Stimulated activated CD4-positive, alpha-beta T cell treated with anti-CD3 and anti-CD28 coated beads, TNF-alpha, amount 100 ng/mL, for 4 hours (primary cell): ENCODE results near the gene PUS7.
A peak's percentile ranks its signal among the peaks of the same experiment; 100 is the strongest.
"Not testable (repeated sequence)": the region's sequence is repeated elsewhere in the genome, so short reads cannot be mapped to it uniquely, and the experiment has no call there.

Experiments used
- DNase-seq, 3 experiments: peaks; one replicate each; pipeline ENCODE4 v3.0.0-alpha.2; 2020; ENCODE audit warnings: low read depth in 3 of 3

Gene PUS7, protein sequence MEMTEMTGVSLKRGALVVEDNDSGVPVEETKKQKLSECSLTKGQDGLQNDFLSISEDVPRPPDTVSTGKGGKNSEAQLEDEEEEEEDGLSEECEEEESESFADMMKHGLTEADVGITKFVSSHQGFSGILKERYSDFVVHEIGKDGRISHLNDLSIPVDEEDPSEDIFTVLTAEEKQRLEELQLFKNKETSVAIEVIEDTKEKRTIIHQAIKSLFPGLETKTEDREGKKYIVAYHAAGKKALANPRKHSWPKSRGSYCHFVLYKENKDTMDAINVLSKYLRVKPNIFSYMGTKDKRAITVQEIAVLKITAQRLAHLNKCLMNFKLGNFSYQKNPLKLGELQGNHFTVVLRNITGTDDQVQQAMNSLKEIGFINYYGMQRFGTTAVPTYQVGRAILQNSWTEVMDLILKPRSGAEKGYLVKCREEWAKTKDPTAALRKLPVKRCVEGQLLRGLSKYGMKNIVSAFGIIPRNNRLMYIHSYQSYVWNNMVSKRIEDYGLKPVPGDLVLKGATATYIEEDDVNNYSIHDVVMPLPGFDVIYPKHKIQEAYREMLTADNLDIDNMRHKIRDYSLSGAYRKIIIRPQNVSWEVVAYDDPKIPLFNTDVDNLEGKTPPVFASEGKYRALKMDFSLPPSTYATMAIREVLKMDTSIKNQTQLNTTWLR

DNA sequence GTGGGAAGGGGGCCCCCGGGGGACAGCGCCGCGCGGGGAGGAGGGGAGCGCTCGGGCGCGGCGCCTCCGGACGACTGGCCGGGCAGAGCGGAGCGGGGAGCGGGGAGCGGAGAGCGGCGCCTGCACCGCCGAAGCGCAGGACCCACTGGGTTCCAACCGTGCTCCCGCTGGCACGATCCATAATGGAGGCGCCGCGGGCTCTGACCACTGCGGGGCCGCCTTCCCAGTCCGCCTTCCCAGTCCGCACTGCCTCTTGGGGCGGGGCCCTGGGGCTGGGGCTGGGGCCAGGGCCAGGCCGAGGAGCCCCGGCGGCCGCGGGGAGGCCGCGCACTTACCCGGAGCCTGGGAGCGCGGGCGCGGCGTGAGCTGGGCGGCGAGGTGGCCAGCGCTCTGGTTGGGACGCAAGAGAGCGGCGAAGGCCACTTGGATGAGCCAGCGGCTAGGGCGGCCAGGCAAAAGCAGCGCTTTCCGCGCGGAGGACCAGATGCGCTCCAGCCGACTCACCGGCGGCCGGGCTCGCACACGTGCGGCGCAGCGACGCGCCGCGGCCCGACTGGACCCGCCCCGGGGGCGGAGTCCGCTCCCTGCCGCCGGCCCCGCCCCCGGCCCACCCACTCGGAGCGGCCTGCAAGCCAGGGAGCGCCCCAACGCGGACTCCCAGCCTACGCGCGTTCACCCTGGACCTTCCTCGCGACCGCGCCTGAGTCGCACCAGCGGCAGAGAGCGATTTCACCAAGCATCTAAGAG lies at the start of gene PUS7:
Gene PUS7 (minus strand): TSS at position 555 of the 747 bp plus-strand sequence. CDS start 13,759 bp downstream, outside the sequence.
- peak; percentile 65 to 75 (median 74) for DNase-seq

DNA sequence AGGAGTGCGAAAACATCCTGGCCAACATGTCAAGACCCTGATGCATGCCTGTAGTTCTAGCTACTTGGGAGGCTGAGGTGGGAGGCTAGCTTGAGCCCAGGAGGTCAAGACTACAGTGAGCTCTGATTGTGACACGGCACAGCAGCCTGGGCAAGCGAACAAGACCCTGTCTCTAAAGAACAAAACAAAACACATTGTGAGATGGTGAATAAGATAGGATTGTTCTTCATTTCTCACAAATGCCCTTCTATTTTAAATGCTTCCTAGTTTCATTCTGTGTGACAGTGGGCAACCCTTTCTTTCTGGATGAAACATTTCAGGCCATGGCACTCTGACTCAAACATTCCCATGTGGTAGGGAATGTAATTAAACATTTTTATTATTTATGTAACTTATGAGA lies 45.8 kb upstream of the PUS7 start:
- no peak for DNase-seq

DNA sequence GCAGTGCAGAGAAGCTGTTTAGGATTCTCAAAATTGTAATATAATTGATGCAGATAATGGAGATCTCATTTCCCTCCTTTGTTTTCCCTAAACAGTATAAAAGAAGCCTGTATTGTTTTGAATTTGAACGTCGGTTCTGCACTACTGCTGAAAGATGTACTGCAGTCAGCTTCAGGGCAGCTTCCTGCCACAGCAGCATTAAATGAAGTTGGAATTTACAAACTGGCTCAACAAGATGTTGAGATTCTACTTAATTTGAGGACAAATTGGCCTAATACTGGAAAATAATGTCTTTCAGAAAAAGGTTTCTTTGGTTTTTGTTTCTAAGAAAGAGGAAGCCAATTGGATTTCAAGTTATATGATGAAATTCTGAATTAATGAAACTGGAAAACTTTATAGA lies 45.0 kb upstream of the PUS7 start:
- DNase-seq: no peak

DNA sequence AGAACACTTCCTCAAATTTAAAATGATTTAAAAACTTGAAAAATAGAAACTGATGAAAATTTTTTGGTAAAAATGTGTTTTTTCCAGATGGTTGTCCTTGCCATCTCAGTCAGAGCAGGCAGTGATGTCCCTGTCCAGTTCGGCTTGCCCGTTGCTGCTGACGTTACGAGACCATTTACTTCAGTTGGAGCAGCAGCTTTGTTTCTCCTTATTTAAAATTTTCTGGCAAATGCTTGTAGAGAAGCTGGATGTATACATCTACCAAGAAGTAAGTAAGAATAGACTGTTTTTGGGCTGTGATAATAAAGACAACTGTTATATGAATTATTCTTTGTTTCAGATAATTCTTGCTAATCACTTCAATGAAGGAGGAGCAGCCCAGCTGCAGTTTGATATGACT lies 43.1 kb upstream of the PUS7 start:
- no peak for DNase-seq

DNA sequence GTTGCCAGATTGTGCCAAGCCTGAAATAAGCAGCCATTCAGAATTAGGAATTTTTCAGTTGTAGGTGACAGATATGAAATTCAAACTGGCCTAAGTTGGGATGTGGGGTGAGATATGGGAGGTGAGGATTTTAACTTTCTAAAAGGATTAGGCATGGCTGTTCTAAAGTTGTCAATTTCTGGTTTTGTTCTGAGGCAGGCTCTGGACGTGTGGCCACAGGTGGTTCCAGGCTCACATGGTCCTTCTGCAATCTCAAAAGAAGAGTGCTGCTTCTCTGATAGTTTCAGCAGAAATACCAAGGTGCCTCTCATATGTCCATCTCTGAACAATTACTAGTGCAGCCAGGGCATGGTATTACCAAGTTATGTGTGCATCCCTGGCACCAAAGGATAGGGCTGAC lies 37.9 kb upstream of the PUS7 start:
- DNase-seq: no peak

DNA sequence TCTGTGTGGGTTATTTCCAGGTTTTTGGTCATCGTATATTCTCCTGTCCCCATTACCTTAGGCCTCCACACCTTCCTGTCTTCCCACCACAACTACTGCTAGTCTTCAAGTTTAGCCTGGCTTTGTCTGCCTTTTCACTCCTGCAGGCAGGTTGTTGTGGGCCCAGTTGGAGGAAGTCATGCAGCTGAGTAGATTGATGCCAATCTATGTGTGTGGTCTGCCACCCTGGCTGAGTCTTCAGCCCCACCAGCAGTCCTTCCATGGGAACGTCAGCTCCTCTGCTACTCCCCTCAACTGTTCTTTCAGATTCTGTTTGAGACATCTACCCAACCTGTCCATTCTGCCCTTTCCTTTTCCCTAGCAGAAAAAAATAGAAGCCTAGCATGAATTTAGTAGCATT lies 16.3 kb upstream of the PUS7 start:
- DNase-seq: no peak

DNA sequence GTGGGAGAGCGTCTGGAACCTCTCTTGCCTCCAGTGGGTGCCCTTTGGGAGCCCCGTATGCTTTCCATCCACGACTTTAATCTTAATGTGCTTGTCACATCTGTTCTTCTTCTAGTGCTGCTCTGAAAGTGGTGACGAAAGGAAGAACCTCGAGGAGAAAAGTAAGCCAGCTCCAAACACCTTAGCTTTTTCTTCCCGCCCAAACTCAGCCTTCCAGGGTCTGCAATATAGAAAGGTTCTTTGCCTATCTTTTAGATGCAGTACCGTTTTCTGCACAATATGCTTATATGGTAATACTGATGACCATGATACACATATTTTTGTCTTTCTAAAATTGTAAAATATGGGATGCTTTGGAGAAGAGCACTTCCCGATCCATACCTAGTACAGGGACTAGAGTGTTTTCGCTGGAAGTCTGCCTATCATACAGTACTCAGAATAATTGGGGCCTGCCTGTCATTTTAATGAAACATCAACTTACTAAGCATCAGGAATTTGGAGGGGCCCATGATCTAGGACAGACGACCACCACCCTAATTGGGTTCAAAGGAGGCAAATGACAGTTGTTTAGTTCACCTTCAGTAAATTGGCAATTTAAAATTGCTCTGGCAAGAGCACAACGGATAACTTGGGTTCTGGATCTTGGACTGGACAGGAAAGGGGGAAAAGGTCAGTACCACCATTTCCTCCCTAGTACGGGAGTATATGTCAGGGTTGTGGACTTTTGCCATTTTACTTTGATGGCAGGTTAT lies 10.8 kb upstream of the PUS7 start:
- no peak for DNase-seq

DNA sequence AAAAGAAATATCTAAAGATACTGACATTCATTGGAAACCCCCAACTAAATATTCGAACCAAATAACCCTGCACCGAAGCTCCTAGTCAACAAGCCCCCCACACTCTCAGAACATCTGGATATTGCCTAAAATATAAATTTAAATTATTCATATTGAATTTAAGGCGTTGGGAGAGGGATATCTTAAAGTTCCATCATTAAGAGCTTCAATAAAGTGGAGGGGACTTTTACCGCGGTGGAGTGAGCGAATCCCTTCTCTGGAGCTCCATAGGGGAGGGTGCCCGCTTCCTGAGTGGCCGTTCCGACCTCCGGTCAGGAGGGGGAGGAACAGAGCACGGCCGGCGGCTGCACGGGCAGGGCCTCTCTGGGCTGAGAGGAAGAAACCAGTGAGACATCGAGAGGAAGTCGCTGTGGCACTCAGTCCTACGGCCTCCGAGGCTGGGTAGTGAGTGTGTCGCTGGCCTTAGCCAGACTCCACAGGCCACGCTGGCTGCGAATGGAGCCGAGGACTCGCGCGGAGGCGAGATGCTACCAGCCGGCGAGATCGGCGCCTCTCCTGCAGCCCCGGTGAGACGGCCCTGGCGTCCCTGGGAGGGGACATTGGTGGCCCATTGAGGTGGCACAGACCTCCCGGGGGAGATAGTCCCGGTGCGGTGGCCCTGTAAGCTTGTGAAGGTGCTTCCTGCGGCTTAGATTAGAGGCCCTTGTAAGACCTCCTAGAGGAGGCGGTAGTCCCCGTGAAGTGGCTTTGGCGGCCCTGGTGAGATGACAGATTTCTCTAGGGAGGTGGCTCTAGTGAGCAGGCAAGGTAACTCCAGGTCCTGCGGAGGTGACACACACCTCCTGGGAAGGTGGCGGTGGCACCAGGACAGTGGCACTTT lies 10.0 kb upstream of the PUS7 start, which contains the start of gene RINT1:
Gene RINT1 (plus strand): TSS at position 410 of the 880 bp plus-strand sequence. CDS start 115 bp downstream, at position 525.
- peak; percentile 69 to 81 (median 81) for DNase-seq

DNA sequence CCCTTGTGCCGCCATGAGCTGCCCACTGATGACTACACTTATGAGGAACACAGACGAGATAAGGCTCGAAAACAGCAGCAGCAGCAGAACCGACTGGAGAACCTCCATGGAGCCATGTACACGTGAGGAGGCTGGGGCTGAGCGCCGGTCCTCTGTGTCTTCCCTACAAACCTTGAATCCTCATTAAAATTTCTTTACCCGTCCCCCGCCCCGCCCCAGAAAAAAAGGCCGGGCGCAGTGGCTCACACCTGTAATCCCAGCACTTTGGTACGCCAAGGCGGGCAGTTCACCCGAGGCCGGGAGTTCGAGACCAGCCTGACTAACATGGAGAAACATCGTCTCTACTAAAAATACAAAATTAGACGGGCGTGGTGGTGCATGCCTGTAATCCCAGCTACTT lies 8.5 kb upstream of the PUS7 start:
- DNase-seq: no peak

DNA sequence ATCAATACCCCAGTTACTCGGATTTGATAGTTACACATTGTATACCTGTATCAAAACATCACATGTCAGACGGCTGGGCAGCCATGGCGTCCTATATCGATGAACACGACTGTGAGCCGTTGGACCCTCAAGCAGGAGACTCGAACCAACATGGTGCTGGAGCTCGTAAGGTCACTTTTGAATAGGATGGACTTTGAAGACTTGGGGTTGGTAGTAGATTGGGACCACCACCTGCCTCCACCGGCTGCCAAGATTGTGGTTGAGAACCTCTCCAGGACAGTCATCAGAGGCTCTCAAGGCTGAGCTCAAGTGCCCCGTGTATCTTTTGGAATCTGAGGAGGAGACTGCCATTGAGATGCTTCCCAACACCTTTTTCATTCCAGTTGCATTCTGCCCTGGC lies 8.1 kb upstream of the PUS7 start:
- no peak for DNase-seq

DNA sequence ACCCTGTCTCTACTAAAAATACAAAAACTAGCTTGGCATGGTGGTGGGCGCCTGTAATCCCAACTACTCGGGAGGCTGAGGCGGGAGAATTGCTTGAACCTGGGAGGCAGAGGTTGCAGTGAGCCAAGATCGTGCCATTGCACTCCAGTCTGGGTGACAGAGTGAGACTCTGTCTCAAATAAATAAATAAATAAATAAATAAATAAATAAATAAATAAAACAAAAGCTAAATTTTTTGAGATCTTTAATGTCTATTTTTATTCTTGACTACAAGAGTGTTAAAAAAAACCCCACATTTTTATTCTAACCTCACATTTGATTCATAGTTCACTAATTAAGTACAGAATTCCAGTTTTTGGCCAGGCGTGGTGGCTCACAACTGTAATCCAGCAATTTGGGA lies 5.7 kb upstream of the PUS7 start:
- DNase-seq: not testable (repeated sequence)

DNA sequence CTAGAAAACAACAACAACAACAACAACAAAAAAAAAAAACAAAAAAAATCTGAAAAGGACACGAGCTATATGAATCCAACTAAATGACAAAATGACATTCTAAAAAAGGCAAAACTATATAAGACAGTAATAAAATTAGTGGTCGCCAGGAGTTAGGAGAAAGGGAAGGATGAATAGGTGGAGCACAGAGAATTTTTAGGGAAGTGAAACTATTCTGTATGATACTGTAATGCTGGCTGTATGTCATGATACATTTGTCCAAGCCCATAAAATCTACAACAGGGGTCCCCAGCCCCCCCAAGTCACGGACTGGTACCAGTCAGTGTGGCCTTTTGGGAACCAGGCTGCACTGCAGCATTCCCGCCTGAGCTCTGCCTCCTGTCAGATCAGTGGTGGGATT lies 2.8 kb upstream of the PUS7 start:
- no peak for DNase-seq

DNA sequence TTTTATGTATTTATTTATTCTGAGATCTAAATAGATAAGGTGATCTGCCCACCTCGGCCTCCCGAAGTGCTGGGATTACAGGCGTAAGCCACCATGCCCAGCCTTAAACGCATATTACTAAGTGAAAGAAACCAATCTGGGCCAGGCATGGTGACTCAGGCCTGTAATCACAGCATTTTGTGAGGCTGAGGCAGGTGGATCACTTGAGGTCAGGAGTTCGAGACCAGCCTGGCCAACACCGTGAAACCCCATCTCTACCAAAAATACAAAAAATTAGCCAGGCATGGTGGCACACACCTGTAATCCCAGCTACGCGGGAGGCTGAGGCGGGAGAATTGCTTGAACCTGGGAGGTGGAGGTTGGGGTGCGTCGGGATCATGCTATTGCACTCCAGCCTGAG lies 2.4 kb upstream of the PUS7 start:
- not testable (repeated sequence) for DNase-seq

DNA sequence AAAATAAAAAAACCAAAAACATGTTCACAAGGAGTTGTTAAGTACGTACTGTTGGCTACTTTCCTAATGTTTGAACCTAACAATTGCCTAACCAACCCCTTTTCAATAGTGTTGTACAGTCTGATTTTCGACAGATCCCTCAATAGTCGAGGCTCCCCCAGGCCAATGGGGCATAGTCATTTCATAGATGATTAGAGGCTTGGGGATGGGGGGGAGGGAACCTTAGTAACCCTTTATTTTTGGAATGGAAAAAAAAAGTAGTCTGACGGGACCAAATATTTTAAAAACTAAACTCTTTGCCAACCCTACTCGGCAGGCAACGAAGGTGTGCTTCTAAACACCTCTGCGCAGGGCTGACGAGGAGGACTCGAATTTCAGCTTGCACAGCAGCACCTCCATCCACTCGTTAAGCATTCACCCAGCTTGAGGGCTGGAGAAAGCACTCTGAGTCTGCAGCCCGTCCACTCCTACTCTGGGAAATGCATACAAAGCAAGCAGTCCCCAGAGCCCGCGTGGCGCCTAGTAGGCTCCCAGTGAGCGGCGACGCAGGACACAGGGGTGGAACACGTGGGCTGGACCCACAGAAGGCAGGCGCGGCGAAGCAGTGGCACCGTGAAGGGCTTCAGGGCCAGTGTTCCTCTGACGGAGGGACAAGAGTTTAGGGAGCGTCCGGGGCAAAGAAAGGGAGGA lies 899 bp downstream of the PUS7 start:
- peak in 2 of 3 experiments; percentile 32 to 34 for DNase-seq

DNA sequence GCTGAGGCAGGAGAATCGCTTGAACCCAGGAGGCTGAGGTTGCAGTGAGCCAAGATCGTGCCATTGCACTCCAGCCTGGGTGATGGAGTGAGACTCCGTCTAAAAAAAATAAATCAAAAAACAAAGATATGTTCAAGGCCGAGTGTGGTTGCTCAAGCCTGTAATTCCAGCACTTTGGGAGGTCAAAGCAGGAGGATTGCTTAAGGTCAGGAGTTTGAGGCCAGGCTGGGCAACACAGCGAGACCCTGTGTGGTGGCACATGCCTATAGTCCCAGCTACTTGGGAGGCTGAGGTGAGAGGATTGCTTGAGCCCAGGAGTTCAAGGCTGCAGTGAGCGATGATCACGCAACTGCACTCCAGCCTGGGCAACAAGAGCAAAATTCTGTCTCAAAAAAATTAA lies 1.5 kb downstream of the PUS7 start:
- DNase-seq: not testable (repeated sequence)

DNA sequence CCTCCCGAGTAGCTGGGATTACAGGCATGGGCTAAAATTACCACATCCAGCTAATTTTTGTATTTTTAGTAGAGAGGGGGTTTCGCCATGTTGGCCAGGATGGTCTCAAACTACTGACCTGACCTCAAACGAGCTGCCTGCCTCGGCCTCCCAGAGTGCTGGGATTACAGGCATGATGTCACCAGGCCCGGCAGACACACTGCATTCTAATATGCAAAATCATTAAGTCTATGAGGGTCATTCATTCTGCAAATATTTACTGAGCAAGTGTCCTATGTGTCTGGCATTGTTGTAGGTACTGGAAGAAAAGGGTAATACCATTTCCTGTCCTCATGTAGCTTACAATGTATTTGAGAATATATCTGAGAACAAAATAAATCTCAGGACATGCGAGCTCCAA lies 2.7 kb downstream of the PUS7 start:
- no peak for DNase-seq

DNA sequence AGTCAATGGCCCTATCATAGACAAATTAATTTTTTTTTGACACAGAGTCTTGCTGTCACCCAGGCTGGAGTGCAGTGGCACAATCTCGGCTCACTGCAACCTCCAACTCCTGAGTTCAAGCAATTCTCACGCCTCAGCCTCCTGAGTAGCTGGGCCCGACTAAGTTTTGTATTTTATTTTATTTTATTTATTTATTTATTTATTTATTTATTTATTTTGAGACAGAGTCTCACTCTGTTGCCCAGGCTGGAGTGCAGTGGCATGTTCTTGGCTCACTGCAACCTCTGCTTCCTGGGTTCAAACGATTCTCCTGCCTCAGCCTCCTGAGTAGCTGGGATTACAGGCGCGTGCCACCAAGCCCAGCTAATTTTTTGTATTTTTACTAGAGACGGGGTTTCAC lies 6.5 kb downstream of the PUS7 start:
- DNase-seq: not testable (repeated sequence)

DNA sequence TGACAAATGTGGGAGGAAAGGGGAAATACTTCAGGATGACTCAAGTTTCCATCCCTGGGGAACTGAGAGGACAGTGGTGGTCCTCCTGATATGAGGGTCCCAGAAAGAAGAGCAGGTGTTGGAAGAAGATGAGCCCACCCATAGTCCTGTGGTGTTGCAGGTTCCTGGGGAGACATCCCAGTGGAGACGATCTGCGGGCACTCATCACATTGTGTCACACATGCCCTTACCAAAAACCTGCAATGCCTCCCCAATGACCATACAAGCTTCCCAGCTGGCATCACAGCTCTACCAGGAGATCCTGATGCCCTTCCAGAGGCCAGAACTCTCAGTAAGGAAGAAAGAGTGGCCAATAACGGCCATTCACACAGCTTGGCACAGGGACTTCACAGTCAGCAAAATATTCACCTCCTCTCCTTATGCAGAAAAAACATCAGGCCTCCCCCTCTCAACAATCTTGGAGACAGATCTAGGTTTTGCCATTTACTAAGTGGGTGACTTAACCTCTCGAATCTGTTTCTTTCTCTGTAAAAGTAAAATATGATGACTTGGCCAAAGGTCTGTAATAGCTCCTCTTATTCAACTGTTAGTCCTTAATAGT lies 9.0 kb downstream of the PUS7 start:
- no peak for DNase-seq

DNA sequence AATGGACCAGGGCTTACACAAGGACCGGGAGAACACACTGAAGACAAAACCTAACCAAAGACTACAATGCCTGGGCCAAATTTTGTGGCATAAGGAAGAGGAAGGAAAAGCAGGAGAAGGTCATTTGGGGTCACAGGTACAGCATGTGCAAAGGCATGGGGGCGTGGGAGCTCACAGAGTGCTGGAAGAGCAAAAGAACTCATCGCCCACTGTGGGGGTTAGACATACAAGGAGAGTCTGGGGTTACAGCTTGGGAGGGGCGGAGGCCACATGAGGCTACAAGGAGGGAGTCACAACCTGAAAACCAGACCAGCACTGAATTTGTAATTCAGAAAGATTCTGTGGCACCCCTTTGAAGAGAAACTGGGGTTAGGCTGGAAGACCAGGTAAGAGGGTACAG lies 9.7 kb downstream of the PUS7 start:
- DNase-seq: no peak

DNA sequence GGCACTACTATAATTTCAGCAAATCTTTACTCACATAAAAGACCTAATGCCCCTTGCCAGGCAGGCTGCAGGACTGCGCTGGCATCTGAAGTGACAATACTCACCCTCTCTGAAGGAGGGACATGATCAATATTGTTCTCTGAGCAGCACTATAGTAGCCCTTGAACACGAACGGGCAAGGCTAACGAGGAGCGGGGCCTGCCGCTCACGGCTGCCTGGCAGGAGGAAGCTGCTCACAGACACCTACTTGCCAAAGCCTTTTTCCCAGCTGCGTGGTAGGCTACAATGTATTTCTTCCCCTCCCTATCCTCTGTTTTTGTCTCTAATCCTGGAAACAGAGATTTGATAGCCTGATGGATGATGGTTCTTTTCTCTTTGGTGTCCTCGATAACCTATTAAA lies 19.9 kb downstream of the PUS7 start:
- DNase-seq: no peak
